Measurements from ENCODE around the gene BID. TPM values are rescaled to one million over a fixed set of nuclear protein-coding genes. Genes with fewer than 3 reads are reported as not detected.

BID gene
- total RNA-seq, 2 experiments from 2014 or later, result 16.3 to 19.9 TPM

- ChIA-PET CTCF (no interaction called here), POLR2A (no interaction called here)
- ATAC-seq, result no peak
- TF ChIP-seq CTCF (IDR thresholded peaks at IDR 0.05), result no peak
- Mint-ChIP-seq H3K9me3 (no peaks in the 10 kb centered on the region), H3K27me3 (no peaks in the 10 kb centered on the region), H3K4me3 (no peak overlapping the region), H3K36me3 (ENCODE audit: low read depth) (peaks cover 4% of the 10 kb centered on the region), H3K27ac (no peak overlapping the region), H3K4me1 (ENCODE audit: low read depth) (peaks cover 5% of the 10 kb centered on the region)
- intact Hi-C loops (cut with micrococcal nuclease), result no loop called here
- DNase-seq, result no peak
These were observed 41.5 kb upstream of the BID start for GRCh38 chr22:17815703-17816254.

DNA sequence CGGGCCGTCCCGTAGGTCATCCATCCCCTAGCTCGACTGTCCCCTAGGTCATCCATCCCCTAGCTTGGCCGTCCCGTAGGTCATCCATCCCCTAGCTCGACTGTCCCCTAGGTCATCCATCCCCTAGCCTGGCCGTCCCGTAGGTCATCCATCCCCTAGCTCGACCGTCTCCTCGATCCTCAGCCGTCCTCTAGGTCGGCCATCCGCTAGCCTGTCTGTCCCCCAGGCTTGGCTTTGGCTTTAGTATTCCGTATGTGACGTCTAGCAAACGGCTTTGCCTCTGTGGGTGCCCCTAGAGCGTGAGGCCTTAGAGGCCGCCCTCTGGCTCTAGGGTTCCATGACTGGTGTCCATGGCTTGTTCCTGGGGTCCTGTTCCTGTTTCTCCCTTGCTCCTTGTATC is 40.6 kb upstream of the BID start:
- Mint-ChIP-seq H3K27ac (no peak overlapping the region), H3K4me1 (ENCODE audit: low read depth) (peaks cover 5% of the 10 kb centered on the region), H3K27me3 (no peaks in the 10 kb centered on the region), H3K36me3 (ENCODE audit: low read depth) (peaks cover 4% of the 10 kb centered on the region), H3K9me3 (no peaks in the 10 kb centered on the region), H3K4me3 (no peak overlapping the region)
- intact Hi-C loops (cut with micrococcal nuclease), result no loop called here
- ChIA-PET POLR2A (no interaction called here), CTCF (no interaction called here)
- DNase-seq, result no peak
- ATAC-seq, result no peak
- TF ChIP-seq CTCF (IDR thresholded peaks at IDR 0.05), result no peak

GRCh38 chr22:17814084-17814483 is 39.8 kb upstream of the BID start:
- POLR2A ChIA-PET, result no interaction called here
- H3K4me3 Mint-ChIP-seq, result no peak overlapping the region
- ATAC-seq, result no peak
- CTCF ChIA-PET, result no interaction called here
- H3K9me3 Mint-ChIP-seq, result no peaks in the 10 kb centered on the region
- intact Hi-C loops (cut with micrococcal nuclease), result no loop called here
- peaks cover 2% of the 10 kb centered on the region for H3K36me3 Mint-ChIP-seq (ENCODE audit: low read depth)
- no peaks in the 10 kb centered on the region for H3K27me3 Mint-ChIP-seq
- peaks cover 5% of the 10 kb centered on the region for H3K4me1 Mint-ChIP-seq (ENCODE audit: low read depth)
- DNase-seq, result no peak
- no peak overlapping the region for H3K27ac Mint-ChIP-seq
- TF ChIP-seq CTCF (IDR thresholded peaks at IDR 0.05), result no peak

DNA sequence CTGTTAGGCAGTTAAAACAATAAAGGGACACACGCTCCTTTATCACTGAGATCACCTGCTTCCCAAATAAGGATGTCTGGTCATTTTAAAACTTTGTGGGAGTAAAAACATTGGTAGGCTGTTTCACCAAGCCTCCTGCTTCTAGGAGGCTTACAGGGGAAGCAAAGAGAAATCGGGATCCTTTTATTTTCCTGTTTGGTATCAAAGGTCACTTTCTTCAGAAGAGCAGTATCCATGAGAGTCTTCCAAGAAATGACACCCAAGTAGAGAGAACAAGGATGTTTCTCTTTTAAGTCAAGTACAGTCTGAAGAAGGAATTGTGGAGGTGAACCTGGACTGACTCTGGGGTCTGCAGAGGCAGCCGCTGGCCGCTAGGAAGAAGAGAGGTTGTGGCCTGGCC is 36.9 kb upstream of the BID start:
- POLR2A ChIA-PET, result interaction anchor here (1.3 kb wide), 1 partner anchor 11 kb away, joined by 4 read pairs; no protein-coding TSS in a partner anchor
- intact Hi-C loops (cut with micrococcal nuclease), result no loop called here
- DNase-seq, result no peak
- no peaks in the 10 kb centered on the region for H3K9me3 Mint-ChIP-seq
- peaks cover 5% of the 10 kb centered on the region for H3K4me1 Mint-ChIP-seq (ENCODE audit: low read depth)
- H3K27me3 Mint-ChIP-seq, result no peaks in the 10 kb centered on the region
- H3K36me3 Mint-ChIP-seq (ENCODE audit: low read depth), result peaks cover 2% of the 10 kb centered on the region
- no peak overlapping the region for H3K4me3 Mint-ChIP-seq
- TF ChIP-seq CTCF (IDR thresholded peaks at IDR 0.05), result no peak
- no peak overlapping the region for H3K27ac Mint-ChIP-seq
- CTCF ChIA-PET, result no interaction called here
- ATAC-seq, result no peak

DNA sequence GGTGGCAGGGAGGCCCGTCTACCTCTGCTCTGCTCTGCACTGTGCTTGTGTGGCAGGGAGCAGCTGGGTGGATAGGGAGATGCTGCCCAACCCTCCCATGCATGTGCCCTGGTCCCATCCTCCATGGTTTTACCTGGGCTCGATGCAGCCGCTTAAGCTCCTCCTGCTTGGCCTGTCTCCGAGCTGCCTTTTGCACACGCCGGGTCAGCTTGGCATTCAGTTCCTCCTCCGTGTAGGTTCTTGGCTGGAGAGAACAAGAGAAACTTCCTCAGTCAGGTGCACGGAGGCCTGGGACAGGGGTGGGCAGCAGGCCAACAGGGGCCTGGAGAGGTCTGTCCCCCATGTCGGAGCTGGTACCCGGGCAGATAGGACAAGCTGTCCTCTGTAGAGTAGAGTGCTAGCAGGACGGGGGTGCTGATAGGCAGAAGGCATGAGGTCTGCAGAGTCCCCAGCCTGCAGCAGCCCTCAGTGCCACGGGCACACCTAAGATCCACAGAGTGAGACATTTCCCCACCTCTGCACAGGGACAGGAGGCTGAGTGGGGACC is 36.4 kb upstream of the BID start:
- POLR2A ChIA-PET, result interaction anchor here (1.3 kb wide), 1 partner anchor 12 kb away, joined by 4 read pairs; no protein-coding TSS in a partner anchor
- H3K36me3 Mint-ChIP-seq (ENCODE audit: low read depth), result peaks cover 2% of the 10 kb centered on the region
- H3K27me3 Mint-ChIP-seq, result no peaks in the 10 kb centered on the region
- ATAC-seq (no peak), DNase-seq (no peak)
- H3K9me3 Mint-ChIP-seq, result no peaks in the 10 kb centered on the region
- H3K4me1 Mint-ChIP-seq (ENCODE audit: low read depth), result peaks cover 5% of the 10 kb centered on the region
- CTCF ChIA-PET, result interaction anchor here (0.8 to 1.3 kb wide), 2 partner anchors 19 to 266 kb away, joined by 3 to 5 read pairs; no protein-coding TSS in a partner anchor
- TF ChIP-seq CTCF (IDR thresholded peaks at IDR 0.05), result no peak
- H3K27ac Mint-ChIP-seq, result no peak overlapping the region
- intact Hi-C loops (cut with micrococcal nuclease), result no loop called here
- H3K4me3 Mint-ChIP-seq, result no peak overlapping the region
